Osteocyte (in vitro differentiated cells): ENCODE data around the gene RANBP10. TPM values are rescaled to one million over a fixed set of nuclear protein-coding genes. Genes with fewer than 3 reads are reported as not detected.

Experiments used
- DNase-seq: peaks from one replicate; pipeline ENCODE4 v3.0.0; 2021; ENCODE audit warnings: mixed read lengths; ENCODE audit not compliant: unreplicated experiment; ENCODE audit errors: extremely low spot score
- H3K27ac Mint-ChIP-seq: one replicate; pipeline ENCODE4 v1.8.0; 2021; ENCODE audit warnings: mild to moderate bottlenecking, mixed read lengths; ENCODE audit not compliant: unreplicated experiment
- H3K27me3 Mint-ChIP-seq: one replicate; pipeline ENCODE4 v1.8.0; 2021; ENCODE audit warnings: mixed read lengths; ENCODE audit not compliant: unreplicated experiment
- H3K36me3 Mint-ChIP-seq: one replicate; pipeline ENCODE4 v1.8.0; 2021; ENCODE audit warnings: mixed read lengths; ENCODE audit not compliant: unreplicated experiment
- H3K4me1 Mint-ChIP-seq: one replicate; pipeline ENCODE4 v1.8.0; 2021; ENCODE audit warnings: mixed read lengths; ENCODE audit not compliant: unreplicated experiment
- H3K4me3 Mint-ChIP-seq: one replicate; pipeline ENCODE4 v1.8.0; 2021; ENCODE audit warnings: mild to moderate bottlenecking, moderate library complexity, mixed read lengths; ENCODE audit not compliant: unreplicated experiment
- H3K9me3 Mint-ChIP-seq: one replicate; pipeline ENCODE4 v1.8.0; 2021; ENCODE audit warnings: mixed read lengths; ENCODE audit not compliant: unreplicated experiment
- total RNA-seq: library from RNA; stranded (reverse); gene quantifications from 2 replicates; pipeline ENCODE4 v1.2.1, GENCODE V29; 2021
- TF ChIP-seq, protein P1 (sequence below): fragments of 200-600 bp; sonication (generic); IDR thresholded peaks from 2 replicates; pipeline ENCODE4 v1.5.0; 2021; ENCODE audit warnings: antibody characterized with exemption, mild to moderate bottlenecking, moderate library complexity

RANBP10 gene
- total RNA-seq, 1 donor from 2014 or later: 18.9 TPM

DNA sequence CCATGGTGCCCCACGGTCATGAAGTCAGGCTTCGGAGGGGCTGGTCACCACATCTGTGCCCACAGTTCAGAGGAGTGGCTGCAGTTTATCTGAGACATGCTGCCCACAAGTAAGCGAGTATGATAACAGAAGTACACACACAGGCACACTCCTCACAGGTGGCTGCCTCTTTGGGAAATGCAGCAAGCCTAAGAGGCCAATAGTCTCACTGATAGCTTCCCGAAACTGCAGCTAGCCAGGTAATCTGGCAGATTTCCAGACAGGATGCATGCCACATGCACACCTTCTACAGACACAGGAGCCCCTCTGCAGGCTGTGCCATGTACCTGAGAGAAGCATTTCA lies 74.6 kb downstream of the RANBP10 start:
- no peak overlapping the region for H3K27ac Mint-ChIP-seq
- H3K4me3 Mint-ChIP-seq: no peak overlapping the region
- TF ChIP-seq, protein P1, sequence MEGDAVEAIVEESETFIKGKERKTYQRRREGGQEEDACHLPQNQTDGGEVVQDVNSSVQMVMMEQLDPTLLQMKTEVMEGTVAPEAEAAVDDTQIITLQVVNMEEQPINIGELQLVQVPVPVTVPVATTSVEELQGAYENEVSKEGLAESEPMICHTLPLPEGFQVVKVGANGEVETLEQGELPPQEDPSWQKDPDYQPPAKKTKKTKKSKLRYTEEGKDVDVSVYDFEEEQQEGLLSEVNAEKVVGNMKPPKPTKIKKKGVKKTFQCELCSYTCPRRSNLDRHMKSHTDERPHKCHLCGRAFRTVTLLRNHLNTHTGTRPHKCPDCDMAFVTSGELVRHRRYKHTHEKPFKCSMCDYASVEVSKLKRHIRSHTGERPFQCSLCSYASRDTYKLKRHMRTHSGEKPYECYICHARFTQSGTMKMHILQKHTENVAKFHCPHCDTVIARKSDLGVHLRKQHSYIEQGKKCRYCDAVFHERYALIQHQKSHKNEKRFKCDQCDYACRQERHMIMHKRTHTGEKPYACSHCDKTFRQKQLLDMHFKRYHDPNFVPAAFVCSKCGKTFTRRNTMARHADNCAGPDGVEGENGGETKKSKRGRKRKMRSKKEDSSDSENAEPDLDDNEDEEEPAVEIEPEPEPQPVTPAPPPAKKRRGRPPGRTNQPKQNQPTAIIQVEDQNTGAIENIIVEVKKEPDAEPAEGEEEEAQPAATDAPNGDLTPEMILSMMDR: no peak
- no peaks in the 10 kb centered on the region for H3K27me3 Mint-ChIP-seq
- no peak for DNase-seq
- no peaks in the 10 kb centered on the region for H3K9me3 Mint-ChIP-seq
- no peaks in the 10 kb centered on the region for H3K4me1 Mint-ChIP-seq
- H3K36me3 Mint-ChIP-seq: peaks cover 25% of the 10 kb centered on the region

DNA sequence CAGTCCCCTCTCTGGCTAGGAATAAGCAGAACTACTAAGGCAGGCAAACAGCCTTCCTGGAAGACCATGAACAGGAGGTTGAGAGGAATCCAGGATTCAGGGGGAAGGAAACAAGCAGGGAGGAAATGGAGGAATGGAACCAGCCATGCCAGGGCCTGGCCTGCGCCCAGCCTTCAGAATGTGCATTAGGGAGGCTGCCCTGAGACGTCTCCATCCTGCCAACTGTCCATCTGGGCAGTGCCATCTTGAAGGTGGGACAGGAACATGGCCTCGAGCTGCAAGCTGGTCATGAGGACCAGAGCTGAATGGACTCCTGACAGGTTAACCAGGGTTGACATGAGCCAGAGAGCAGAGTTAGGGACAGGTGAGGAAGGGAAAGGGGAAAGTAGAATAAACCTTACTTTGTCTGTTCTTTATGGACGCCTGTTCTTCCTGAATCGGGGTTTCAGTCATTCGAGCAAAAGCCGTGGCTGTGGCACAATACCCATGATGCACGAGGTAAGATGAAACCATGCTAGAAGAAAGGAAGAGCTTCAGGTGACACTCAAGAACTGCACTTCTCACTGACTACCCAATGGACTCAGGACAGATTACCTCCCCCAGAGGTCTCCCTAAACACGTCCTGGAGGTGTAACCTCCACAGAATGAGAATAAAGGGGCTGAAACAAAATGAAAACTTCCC lies 75.1 kb downstream of the RANBP10 start:
- H3K27ac Mint-ChIP-seq: no peak overlapping the region

DNA sequence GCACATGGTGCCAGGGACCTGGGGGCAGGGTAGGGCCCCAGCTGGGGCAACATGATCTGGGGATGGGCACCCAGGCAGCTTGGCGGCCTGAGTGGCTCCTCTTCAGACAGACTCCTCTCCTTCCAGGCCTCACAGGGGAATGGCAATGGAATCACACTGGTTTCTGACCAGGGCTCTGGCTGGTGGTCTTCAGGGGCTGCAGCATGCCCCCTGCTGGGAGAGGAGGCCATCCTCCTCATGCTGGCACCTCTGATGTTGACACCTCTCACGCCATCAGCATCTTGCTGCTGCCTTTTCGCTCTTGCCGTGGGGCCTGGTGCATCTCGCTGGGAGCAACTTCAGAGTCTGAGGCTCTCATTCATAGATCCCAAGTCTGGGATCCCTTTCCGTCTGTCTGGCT lies 76.0 kb downstream of the RANBP10 start:
- TF ChIP-seq, protein P1: no peak
- no peaks in the 10 kb centered on the region for H3K4me1 Mint-ChIP-seq
- H3K27me3 Mint-ChIP-seq: no peaks in the 10 kb centered on the region
- no peak for DNase-seq
- H3K27ac Mint-ChIP-seq: no peak overlapping the region
- peaks cover 27% of the 10 kb centered on the region for H3K36me3 Mint-ChIP-seq
- H3K4me3 Mint-ChIP-seq: no peak overlapping the region
- H3K9me3 Mint-ChIP-seq: no peaks in the 10 kb centered on the region

More for the DNA sequence above, 75.1 kb downstream of the RANBP10 start:
- TF ChIP-seq, protein P1: no peak
- Mint-ChIP-seq H3K4me1 (no peaks in the 10 kb centered on the region), H3K9me3 (no peaks in the 10 kb centered on the region), H3K36me3 (peaks cover 26% of the 10 kb centered on the region), H3K27me3 (no peaks in the 10 kb centered on the region), H3K4me3 (no peak overlapping the region)
- DNase-seq: no peak

DNA sequence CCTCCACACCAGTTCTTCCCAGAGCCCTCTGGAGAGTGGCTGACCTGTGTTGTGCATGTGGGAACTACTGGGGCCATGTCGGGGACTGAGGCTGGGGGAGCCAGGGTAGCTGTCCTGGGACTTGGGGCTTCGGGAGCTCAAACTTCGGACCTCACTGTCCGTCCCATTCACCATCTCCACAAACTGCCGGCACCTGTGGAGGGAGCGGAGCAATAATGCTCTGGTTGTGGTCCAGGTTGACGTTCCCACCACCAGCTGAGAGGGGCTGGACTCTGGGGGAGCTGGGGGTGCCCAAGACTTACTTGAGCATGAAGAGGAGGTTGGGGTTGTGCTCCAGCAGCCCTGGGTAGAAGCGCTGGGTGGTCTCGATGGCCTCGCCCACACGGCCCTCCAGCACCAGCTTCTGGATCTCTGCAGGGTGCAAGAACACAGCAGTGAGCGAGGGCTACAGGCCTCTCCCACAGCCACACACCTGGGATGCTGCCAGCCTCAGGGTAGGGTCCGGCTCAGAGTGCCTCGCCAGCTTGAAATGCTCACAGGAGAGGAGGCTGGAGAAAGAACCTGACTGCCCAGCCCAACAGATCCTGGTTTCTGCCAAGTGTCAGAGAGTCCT lies 76.6 kb downstream of the RANBP10 start:
- Mint-ChIP-seq H3K36me3 (peaks cover 29% of the 10 kb centered on the region), H3K4me1 (no peaks in the 10 kb centered on the region), H3K9me3 (no peaks in the 10 kb centered on the region), H3K4me3 (no peak overlapping the region), H3K27ac (no peak overlapping the region), H3K27me3 (no peaks in the 10 kb centered on the region)
- DNase-seq: no peak
- TF ChIP-seq, protein P1: no peak
